Astrocyte (in vitro differentiated cells and primary cell): Measurements from ENCODE around the gene ZNF556. TPM values are rescaled to one million over a fixed set of nuclear protein-coding genes. Genes with fewer than 3 reads are reported as not detected.

Experiments
- DNase-seq: peaks from one replicate; pipeline ENCODE4 v3.0.0-alpha.2; 2010; ENCODE audit warnings: low read depth
- FAIRE-seq: peaks from 2 replicates; lab custom pipeline; 2011; peaks lifted over from hg19 to GRCh38; lab: Jason Lieb, UNC
- H2AFZ ChIP-seq: 2 replicates; pipeline ENCODE4 v1.6.0; 2012; ENCODE audit warnings: low read depth, low read length, inconsistent platforms
- H3K27ac ChIP-seq: 2 replicates; pipeline ENCODE4 v1.5.1; 2011; ENCODE audit warnings: low read depth, low read length, inconsistent platforms
- H3K27me3 ChIP-seq: 2 replicates; pipeline ENCODE4 v1.6.0; 2011; ENCODE audit warnings: low read length, inconsistent platforms; ENCODE audit not compliant: insufficient read depth
- H3K36me3 ChIP-seq: 2 replicates; pipeline ENCODE4 v1.5.1; 2011; ENCODE audit warnings: low read length, inconsistent platforms; ENCODE audit not compliant: insufficient read depth
- H3K4me1 ChIP-seq: 2 replicates; pipeline ENCODE4 v1.5.1; 2011; ENCODE audit warnings: low read length, inconsistent platforms; ENCODE audit not compliant: insufficient read depth
- H3K4me2 ChIP-seq: 2 replicates; pipeline ENCODE4 v1.6.0; 2012; ENCODE audit warnings: low read length, inconsistent platforms
- H3K4me3 ChIP-seq: 2 replicates; pipeline ENCODE4 v1.5.1; 2011; ENCODE audit warnings: low read depth, mild to moderate bottlenecking, low read length, inconsistent platforms; ENCODE audit not compliant: insufficient read depth
- H3K79me2 ChIP-seq: 2 replicates; pipeline ENCODE4 v1.6.0; 2012; ENCODE audit warnings: mild to moderate bottlenecking, low read length, inconsistent platforms; ENCODE audit not compliant: insufficient read depth
- H3K9ac ChIP-seq: 2 replicates; pipeline ENCODE4 v1.6.0; 2012; ENCODE audit warnings: mild to moderate bottlenecking, low read length, inconsistent platforms
- H3K9me3 ChIP-seq: 2 replicates; pipeline ENCODE4 v1.5.1; 2012; ENCODE audit warnings: low read depth, mild to moderate bottlenecking, low read length, inconsistent platforms; ENCODE audit not compliant: insufficient read depth
- H4K20me1 ChIP-seq: 2 replicates; pipeline ENCODE4 v1.6.0; 2012; ENCODE audit warnings: low read length, inconsistent platforms; ENCODE audit not compliant: insufficient read depth
- H3K27ac Mint-ChIP-seq: one replicate; pipeline ENCODE4 v1.8.0; 2021; ENCODE audit warnings: mild to moderate bottlenecking, mixed read lengths; ENCODE audit not compliant: unreplicated experiment
- H3K27me3 Mint-ChIP-seq: one replicate; pipeline ENCODE4 v1.8.0; 2021; ENCODE audit warnings: low read depth, mixed read lengths; ENCODE audit not compliant: unreplicated experiment
- H3K36me3 Mint-ChIP-seq: one replicate; pipeline ENCODE4 v1.8.0; 2021; ENCODE audit warnings: low read depth, mixed read lengths; ENCODE audit not compliant: unreplicated experiment
- H3K4me1 Mint-ChIP-seq: one replicate; pipeline ENCODE4 v1.8.0; 2021; ENCODE audit warnings: low read depth, mixed read lengths; ENCODE audit not compliant: unreplicated experiment
- H3K4me3 Mint-ChIP-seq: one replicate; pipeline ENCODE4 v1.8.0; 2021; ENCODE audit warnings: mild to moderate bottlenecking, moderate library complexity, mixed read lengths; ENCODE audit not compliant: unreplicated experiment
- H3K9me3 Mint-ChIP-seq: one replicate; pipeline ENCODE4 v1.8.0; 2021; ENCODE audit warnings: mild to moderate bottlenecking, mixed read lengths; ENCODE audit not compliant: unreplicated experiment
- EZH2 ChIP-seq: IDR thresholded peaks from 2 replicates; pipeline ENCODE4 v1.6.1; 2012; ENCODE audit warnings: mild to moderate bottlenecking, low read length, inconsistent platforms; ENCODE audit not compliant: insufficient read depth
- total RNA-seq: library from RNA; stranded (reverse); gene quantifications from 2 replicates; pipeline ENCODE4 v1.2.1, GENCODE V29; 2021
- TF ChIP-seq, protein P1 (sequence below): IDR thresholded peaks from 2 replicates; pipeline ENCODE4 v1.5.1; 2011; ENCODE audit warnings: low read depth, mild to moderate bottlenecking, inconsistent platforms, low read length, moderate library complexity; ENCODE audit not compliant: insufficient read depth

ZNF556 gene
- total RNA-seq, 1 donor from 2014 or later: not detected

GRCh38 chr19:2927032-2927430 lies 59.9 kb downstream of the ZNF556 start:
- FAIRE-seq: no peak
- peaks cover 6% of the 10 kb centered on the region for H3K36me3 Mint-ChIP-seq
- peaks cover 29% of the 10 kb centered on the region for H3K9me3 Mint-ChIP-seq

More at GRCh38 chr19:2927032-2927430, 59.9 kb downstream of the ZNF556 start:
- Histone ChIP-seq H2AFZ (no peak overlapping the region), H3K79me2 (no peaks in the 10 kb centered on the region), H4K20me1 (no peaks in the 10 kb centered on the region), H3K4me2 (no peak overlapping the region), H3K27ac (no peak overlapping the region), H3K9me3 (no peaks in the 10 kb centered on the region), H3K36me3 (no peaks in the 10 kb centered on the region), H3K27me3 (no peaks in the 10 kb centered on the region), H3K4me1 (no peaks in the 10 kb centered on the region), H3K4me3 (no peak overlapping the region), H3K9ac (no peak overlapping the region)
- no peak overlapping the region for H3K27ac Mint-ChIP-seq
- H3K4me3 Mint-ChIP-seq: no peak overlapping the region
- DNase-seq: no peak
- no peak for TF ChIP-seq EZH2
- TF ChIP-seq, protein P1, sequence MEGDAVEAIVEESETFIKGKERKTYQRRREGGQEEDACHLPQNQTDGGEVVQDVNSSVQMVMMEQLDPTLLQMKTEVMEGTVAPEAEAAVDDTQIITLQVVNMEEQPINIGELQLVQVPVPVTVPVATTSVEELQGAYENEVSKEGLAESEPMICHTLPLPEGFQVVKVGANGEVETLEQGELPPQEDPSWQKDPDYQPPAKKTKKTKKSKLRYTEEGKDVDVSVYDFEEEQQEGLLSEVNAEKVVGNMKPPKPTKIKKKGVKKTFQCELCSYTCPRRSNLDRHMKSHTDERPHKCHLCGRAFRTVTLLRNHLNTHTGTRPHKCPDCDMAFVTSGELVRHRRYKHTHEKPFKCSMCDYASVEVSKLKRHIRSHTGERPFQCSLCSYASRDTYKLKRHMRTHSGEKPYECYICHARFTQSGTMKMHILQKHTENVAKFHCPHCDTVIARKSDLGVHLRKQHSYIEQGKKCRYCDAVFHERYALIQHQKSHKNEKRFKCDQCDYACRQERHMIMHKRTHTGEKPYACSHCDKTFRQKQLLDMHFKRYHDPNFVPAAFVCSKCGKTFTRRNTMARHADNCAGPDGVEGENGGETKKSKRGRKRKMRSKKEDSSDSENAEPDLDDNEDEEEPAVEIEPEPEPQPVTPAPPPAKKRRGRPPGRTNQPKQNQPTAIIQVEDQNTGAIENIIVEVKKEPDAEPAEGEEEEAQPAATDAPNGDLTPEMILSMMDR: no peak
- H3K27me3 Mint-ChIP-seq: peaks cover 9% of the 10 kb centered on the region
- H3K4me1 Mint-ChIP-seq: no peaks in the 10 kb centered on the region

Other genes with a start within 250 kb of the ZNF556 start
- gene GNG7, start 164.6 kb upstream of the ZNF556 start, total RNA-seq: 1.8 and 2.4 TPM in 2 replicates
- 5.9 and 9.3 TPM in 2 replicates for gene DIRAS1, start 146.0 kb upstream of the ZNF556 start, total RNA-seq
- 30.0 and 38.0 TPM in 2 replicates for gene SLC39A3, start 127.3 kb upstream of the ZNF556 start, total RNA-seq
- gene SGTA, start 84.1 kb upstream of the ZNF556 start, total RNA-seq: 69.0 and 76.1 TPM in 2 replicates
- 60.3 and 73.4 TPM in 2 replicates for gene THOP1, start 81.8 kb upstream of the ZNF556 start, total RNA-seq
- 3.1 and 3.6 TPM in 2 replicates for gene ZNF554, start 47.5 kb upstream of the ZNF556 start, total RNA-seq
- 6.0 and 8.8 TPM in 2 replicates for gene ZNF555, start 25.9 kb upstream of the ZNF556 start, total RNA-seq
- not detected in 2 replicates for gene ZNF57, start 33.6 kb downstream of the ZNF556 start, total RNA-seq
- gene ZNF77, start 77.6 kb downstream of the ZNF556 start, total RNA-seq: 1.4 and 1.5 TPM in 2 replicates
- 0.11 TPM in 1 of 2 replicates, not detected in the other for gene TLE6, start 110.2 kb downstream of the ZNF556 start, total RNA-seq
- 0.48 and 0.79 TPM in 2 replicates for gene TLE2, start 161.9 kb downstream of the ZNF556 start, total RNA-seq
- gene TLE5, start 195.2 kb downstream of the ZNF556 start, total RNA-seq: 200 and 210 TPM in 2 replicates
- 39.9 and 41.0 TPM in 2 replicates for gene GNA11, start 227.0 kb downstream of the ZNF556 start, total RNA-seq